GM21786 (cell line): ENCODE results near the gene INMT.

Experiments
- ATAC-seq: cut with Tn5 transposase; IDR thresholded peaks from one replicate; pipeline ENCODE4 v1.9.1; 2021; ENCODE audit not compliant: unreplicated experiment

Gene INMT

GRCh38 chr7:30727061-30727945 lies 24.6 kb upstream of the INMT start:
- ATAC-seq, result peak; percentile 73

- no peak for ATAC-seq
These were observed 23.3 kb upstream of the INMT start for GRCh38 chr7:30728591-30729100.

GRCh38 chr7:30729642-30730041 lies 22.3 kb upstream of the INMT start:
- no peak for ATAC-seq

- ATAC-seq, result no peak
These were observed 21.8 kb upstream of the INMT start for GRCh38 chr7:30730097-30730496.

- no peak for ATAC-seq
These were observed 20.9 kb upstream of the INMT start for GRCh38 chr7:30730996-30731395.

- ATAC-seq, result no peak
These were observed 20.4 kb upstream of the INMT start for GRCh38 chr7:30731581-30731980.

GRCh38 chr7:30732606-30733005 lies 19.3 kb upstream of the INMT start:
- ATAC-seq, result no peak

GRCh38 chr7:30733216-30733615 lies 18.7 kb upstream of the INMT start:
- ATAC-seq, result no peak

- ATAC-seq, result no peak
These were observed 18.2 kb upstream of the INMT start for GRCh38 chr7:30733691-30734090.

- ATAC-seq, result no peak
These were observed 17.4 kb upstream of the INMT start for GRCh38 chr7:30734497-30734896.

GRCh38 chr7:30735631-30736030 lies 16.3 kb upstream of the INMT start:
- no peak for ATAC-seq

GRCh38 chr7:30736291-30736690 lies 15.6 kb upstream of the INMT start:
- ATAC-seq, result no peak

GRCh38 chr7:30738026-30738915 lies 13.7 kb upstream of the INMT start:
- ATAC-seq, result no peak

GRCh38 chr7:30739691-30740090 lies 12.2 kb upstream of the INMT start:
- no peak for ATAC-seq

- peak; percentile 43 for ATAC-seq
These were observed 11.3 kb upstream of the INMT start for GRCh38 chr7:30740417-30741181.

- no peak for ATAC-seq
These were observed 10.6 kb upstream of the INMT start for GRCh38 chr7:30741289-30741688.

- ATAC-seq, result no peak
These were observed 8.4 kb upstream of the INMT start for GRCh38 chr7:30743371-30744074.

GRCh38 chr7:30744075-30744417 lies 7.9 kb upstream of the INMT start:
- ATAC-seq, result no peak

- no peak for ATAC-seq
These were observed 6.5 kb upstream of the INMT start for GRCh38 chr7:30745261-30745941.

GRCh38 chr7:30750010-30750409 lies 1.9 kb upstream of the INMT start:
- ATAC-seq, result no peak
